PC-9 (cell line): Measurements from ENCODE around the gene MINDY4B.

Experiments used
- EZH2 ChIP-seq: fragments of 200-600 bp; sonication (generic); IDR thresholded peaks from 2 replicates; pipeline ENCODE4 v1.8.0; 2017; ENCODE audit warnings: antibody characterized with exemption, low read depth
- TF ChIP-seq, protein P1 (sequence below): fragments of 200-600 bp; sonication (generic); conservative IDR thresholded peaks from 2 replicates; pipeline ENCODE4 v1.6.1; 2017; ENCODE audit warnings: mixed run types, antibody characterized with exemption, mild to moderate bottlenecking, moderate library complexity

DNA sequence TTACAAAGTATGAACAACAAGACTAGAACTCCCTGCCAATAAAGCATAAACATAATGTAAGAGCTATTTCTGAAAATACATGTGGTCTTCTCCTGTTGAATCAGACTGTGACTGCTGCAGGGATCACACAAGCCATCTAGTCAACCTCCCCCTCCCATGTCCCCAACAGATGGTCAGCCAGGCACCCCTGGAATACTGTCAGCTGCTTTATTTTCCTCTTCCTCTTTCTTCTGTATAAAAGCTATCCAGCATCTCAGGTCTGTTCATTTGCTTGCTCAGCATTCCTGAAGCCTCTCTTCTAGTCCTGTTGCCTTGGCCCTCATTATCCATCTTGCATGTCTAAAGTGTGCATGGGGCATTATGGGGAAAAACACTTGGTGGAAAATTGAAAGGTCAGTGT lies 6.5 kb upstream of the MINDY4B start:
- TF ChIP-seq, protein P1, sequence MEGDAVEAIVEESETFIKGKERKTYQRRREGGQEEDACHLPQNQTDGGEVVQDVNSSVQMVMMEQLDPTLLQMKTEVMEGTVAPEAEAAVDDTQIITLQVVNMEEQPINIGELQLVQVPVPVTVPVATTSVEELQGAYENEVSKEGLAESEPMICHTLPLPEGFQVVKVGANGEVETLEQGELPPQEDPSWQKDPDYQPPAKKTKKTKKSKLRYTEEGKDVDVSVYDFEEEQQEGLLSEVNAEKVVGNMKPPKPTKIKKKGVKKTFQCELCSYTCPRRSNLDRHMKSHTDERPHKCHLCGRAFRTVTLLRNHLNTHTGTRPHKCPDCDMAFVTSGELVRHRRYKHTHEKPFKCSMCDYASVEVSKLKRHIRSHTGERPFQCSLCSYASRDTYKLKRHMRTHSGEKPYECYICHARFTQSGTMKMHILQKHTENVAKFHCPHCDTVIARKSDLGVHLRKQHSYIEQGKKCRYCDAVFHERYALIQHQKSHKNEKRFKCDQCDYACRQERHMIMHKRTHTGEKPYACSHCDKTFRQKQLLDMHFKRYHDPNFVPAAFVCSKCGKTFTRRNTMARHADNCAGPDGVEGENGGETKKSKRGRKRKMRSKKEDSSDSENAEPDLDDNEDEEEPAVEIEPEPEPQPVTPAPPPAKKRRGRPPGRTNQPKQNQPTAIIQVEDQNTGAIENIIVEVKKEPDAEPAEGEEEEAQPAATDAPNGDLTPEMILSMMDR = no peak
- TF ChIP-seq EZH2 = no peak
